ENCODE measurements around the gene YRDC. TPM values are rescaled to one million over a fixed set of nuclear protein-coding genes. Genes with fewer than 3 reads are reported as not detected.

The YRDC gene
- total and polyA plus RNA-seq, 9 of the 15 experiments (the other 6 are each of a cell fraction or from before 2014, with no cell fraction given), result 11.1 to 58.5 (median 49.8) TPM

- 6% methylated on average over 4 of the region's 4 CpGs for WGBS (ENCODE audit: insufficient coverage, low coverage, missing lambda C conversion rate)
- Histone ChIP-seq H3K9ac (ENCODE audit: insufficient read depth in 1 of 2, low read depth in 2 of 2, low read length in 2 of 2) (no peak overlapping the region), H3K9me3 (replicated peaks; ENCODE audit: control insufficient read depth, insufficient read depth, low read depth, low read length) (no peaks in the 10 kb centered on the region), H2AFZ (ENCODE audit: low read depth, low read length) (no peak overlapping the region), H3K79me2 (ENCODE audit: control insufficient read depth, insufficient read depth, low read length) (no peaks in the 10 kb centered on the region), H3K27ac (ENCODE audit: extremely low read depth, low read depth, low read length) (no peak overlapping the region), H3K4me1 (replicated peaks in 1 of 2; ENCODE audit: control insufficient read depth in 2 of 2, insufficient read depth in 2 of 2, low read length in 2 of 2) (peaks cover 4 to 12% of the 10 kb centered on the region in 2 experiments; a peak in 3 of 5 replicates), H4K20me1 (replicated peaks; ENCODE audit: control insufficient read depth, insufficient read depth, low read length) (peaks cover 5% of the 10 kb centered on the region; the same call in 1 of the 2 replicates), H3K36me3 (ENCODE audit: control insufficient read depth, insufficient read depth, low read length) (no peaks in the 10 kb centered on the region), H3K27me3 (ENCODE audit: control insufficient read depth in 2 of 2, insufficient read depth in 2 of 2, low read length in 2 of 2) (peaks cover 18 to 27% of the 10 kb centered on the region in 2 experiments; a peak in 4 of 5 replicates), H3K9me1 (ENCODE audit: control insufficient read depth, insufficient read depth, low read length) (no peaks in the 10 kb centered on the region), H3K4me2 (ENCODE audit: insufficient read depth, low read length) (no peak overlapping the region), H3K4me3 (no peak overlapping the region)
- TF ChIP-seq CEBPB (tag; IDR thresholded peaks at IDR 0.05), result peak; percentile 47; the same call in 1 of the 2 replicates
- TF ChIP-seq ZNF639 (CRISPR knock-in tag; conservative IDR thresholded peaks at IDR 0.05 in 1 of 2, IDR thresholded peaks at IDR 0.05 in 1 of 2), result no peak
- no TSS peak for BruUV-seq (replicated peaks)
- CTCF ChIA-PET (ENCODE audit: low intra/inter-chr PET ratio), result no interaction called here
- FAIRE-seq (no peak), DNase-seq (ENCODE audit: extremely low read depth in 1 of 4, low spot score in 3 of 4) (no peak), ATAC-seq (no peak; the same call in 2 of the 3 replicates)
- in situ Hi-C loops (cut with MboI) (no loop called here), intact Hi-C loops (cut with micrococcal nuclease) (no loop called here)
- POLR2A ChIA-PET, result interaction anchor here (0.7 to 1.1 kb wide), 4 partner anchors 10 to 66 kb away, joined by 3 to 4 read pairs (median 4); a partner anchor contains a TSS
Observed at GRCh38 chr1:37755951-37756560, 52.0 kb downstream of the YRDC start.
